Omental fat pad (tissue), 4 donors: ENCODE results near the gene ZNF219. TPM values are rescaled to one million over a fixed set of nuclear protein-coding genes. Genes with fewer than 3 reads are reported as not detected.

ENCODE experiments used
- ATAC-seq: fragments of 150-250 bp; one replicate; pipeline ENCODE4 v1.9.1; 2016; ENCODE audit warnings: mild to moderate bottlenecking, moderate library complexity; ENCODE audit not compliant: low FRiP score
- DNase-seq: peaks from one replicate; pipeline ENCODE4 v3.0.0-alpha.2; 2019; ENCODE audit warnings: low spot score
- total RNA-seq, 4 donors: library from RNA; depleted of rRNA; stranded (reverse); fragments of >200 nt; gene quantifications; one replicate each; pipeline ENCODE4 v1.1.0, GENCODE V29; 2016
- TF ChIP-seq, protein P1 (sequence below), 3 donors: fragments of 450-650 bp; IDR thresholded peaks; one replicate each; pipeline ENCODE4 v1.5.1; 2016 to 2017; ENCODE audit warnings: antibody characterized with exemption in 3 of 3, mild to moderate bottlenecking in 3 of 3, moderate library complexity in 2 of 3

The ZNF219 gene
- total RNA-seq, 4 donors from 2014 or later, result 19.2 to 56.3 (median 38.1) TPM

DNA sequence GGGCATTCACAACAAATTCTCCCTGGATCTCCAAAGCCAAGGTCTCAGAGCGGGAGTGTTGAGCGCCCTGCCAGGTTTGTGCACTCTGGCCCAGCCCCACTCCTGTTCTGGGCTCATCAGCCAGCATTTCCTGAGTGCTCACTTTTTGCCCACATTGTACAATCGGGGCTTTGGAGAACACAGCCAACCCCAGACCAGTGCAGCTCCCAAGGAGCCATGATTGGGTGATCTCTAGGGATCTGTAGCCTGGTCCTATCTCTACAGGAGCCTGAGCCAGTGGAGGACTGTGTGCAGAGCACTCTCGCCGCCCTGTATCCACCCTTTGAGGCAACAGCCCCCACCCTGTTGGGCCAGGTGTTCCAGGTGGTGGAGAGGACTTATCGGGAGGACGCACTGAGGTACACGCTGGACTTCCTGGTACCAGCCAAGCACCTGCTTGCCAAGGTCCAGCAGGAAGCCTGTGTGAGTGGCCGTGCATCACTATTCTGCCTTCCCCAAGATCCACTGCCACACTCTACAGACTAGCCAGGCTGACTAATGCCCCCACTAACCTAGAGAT, 25.6 kb downstream of the ZNF219 start:
- DNase-seq, result no peak
- TF ChIP-seq, protein P1, sequence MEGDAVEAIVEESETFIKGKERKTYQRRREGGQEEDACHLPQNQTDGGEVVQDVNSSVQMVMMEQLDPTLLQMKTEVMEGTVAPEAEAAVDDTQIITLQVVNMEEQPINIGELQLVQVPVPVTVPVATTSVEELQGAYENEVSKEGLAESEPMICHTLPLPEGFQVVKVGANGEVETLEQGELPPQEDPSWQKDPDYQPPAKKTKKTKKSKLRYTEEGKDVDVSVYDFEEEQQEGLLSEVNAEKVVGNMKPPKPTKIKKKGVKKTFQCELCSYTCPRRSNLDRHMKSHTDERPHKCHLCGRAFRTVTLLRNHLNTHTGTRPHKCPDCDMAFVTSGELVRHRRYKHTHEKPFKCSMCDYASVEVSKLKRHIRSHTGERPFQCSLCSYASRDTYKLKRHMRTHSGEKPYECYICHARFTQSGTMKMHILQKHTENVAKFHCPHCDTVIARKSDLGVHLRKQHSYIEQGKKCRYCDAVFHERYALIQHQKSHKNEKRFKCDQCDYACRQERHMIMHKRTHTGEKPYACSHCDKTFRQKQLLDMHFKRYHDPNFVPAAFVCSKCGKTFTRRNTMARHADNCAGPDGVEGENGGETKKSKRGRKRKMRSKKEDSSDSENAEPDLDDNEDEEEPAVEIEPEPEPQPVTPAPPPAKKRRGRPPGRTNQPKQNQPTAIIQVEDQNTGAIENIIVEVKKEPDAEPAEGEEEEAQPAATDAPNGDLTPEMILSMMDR (IDR thresholded peaks at IDR 0.05), result no peak
- no peak for ATAC-seq

DNA sequence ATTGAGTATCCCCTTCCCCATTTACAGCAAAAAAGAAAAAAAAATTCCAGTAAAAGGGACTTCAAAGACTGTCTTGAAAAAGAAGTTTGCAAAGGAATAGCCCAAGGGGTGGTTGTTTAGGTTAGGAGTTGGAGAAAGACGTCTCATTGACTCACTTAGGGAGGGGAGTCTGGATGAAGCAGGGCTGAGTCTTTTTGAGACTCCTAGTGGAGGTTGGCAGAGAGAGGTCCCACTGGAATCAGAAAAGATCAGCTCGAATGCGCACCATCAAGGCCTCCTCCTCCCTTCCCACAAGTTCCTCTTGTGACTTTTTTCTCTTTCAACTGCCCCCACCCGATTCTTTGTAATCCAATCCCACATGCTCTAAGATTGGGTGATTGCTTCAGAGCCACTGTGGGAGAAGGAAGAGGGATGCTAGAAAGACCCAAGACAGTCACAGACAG, 26.4 kb downstream of the ZNF219 start:
- DNase-seq, result no peak
- TF ChIP-seq, protein P1 (IDR thresholded peaks at IDR 0.05), result no peak
- ATAC-seq, result peak; percentile 26

DNA sequence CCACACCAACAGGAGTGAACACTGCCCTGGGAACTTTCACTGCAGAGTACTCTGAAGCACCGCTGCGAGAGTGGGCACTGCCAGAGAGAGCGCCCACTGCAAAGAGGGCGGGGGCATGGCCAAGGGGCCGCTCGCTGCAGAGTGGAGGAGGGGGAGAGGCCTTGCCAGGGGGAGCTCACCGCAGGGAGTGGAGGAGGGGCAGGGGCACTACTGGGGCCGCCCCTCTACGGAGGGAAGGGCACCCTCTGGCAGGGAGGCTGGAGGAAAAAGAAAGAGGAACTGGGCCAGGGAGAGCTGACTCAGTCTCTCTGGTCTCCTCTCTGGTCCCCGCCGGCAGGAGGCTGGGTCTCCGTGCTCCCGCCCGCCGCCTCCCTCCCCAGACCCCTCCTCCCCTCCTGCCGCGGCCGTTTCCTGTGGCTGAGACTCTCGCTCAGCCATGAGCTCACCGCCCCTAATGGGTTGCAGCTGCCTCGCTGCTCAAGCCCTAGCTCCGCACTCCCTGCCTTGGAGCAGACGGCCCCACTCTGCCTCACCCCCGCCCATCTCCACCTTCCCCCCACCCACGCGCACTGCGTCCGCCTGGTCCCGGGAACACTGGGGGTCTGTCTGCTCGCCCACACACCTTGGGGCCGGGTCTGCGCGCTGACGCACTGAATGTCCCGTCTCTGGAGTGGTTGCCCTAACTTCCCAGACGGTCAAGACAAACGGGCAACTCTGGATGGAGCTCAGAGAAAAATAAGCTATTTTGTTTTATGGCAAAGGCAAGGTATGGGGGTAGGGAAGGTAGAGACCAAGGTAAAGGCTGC, 27.0 kb downstream of the ZNF219 start:
- no peak for DNase-seq
- TF ChIP-seq, protein P1 (IDR thresholded peaks at IDR 0.05), result no peak
- peak; percentile 63 for ATAC-seq

DNA sequence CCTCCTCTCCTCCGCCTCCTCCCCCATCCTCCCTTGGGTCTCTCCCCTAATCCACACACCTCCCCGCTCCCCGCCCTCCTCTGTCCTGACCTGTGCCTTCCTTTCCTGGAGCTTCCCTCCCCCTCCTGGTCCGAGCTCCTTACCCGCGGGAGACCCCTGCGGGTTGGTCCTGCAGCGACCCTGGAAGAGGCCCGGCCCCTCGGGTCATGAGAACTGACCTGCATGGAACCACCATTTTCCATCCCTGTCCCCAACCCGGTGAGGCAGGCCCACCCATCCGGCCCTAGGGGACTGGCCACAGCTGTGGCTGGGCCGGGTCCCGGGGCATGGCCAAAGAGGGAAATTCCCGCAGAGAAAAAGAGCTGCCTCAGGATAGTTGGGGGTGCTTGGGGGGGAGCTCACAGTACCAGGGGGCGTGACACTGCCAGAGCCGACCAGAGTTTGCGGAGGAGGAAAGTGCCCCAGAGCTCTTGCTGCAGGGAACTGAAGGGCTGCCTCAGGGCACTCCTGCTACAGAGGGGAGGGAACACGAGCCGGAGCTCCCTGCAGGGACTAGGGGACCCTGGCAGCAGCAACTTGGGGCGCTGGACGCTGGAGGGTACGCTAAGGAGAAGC, 27.7 kb downstream of the ZNF219 start:
- DNase-seq, result no peak
- peak; percentile 4 for ATAC-seq
- TF ChIP-seq, protein P1 (IDR thresholded peaks at IDR 0.05), result no peak

DNA sequence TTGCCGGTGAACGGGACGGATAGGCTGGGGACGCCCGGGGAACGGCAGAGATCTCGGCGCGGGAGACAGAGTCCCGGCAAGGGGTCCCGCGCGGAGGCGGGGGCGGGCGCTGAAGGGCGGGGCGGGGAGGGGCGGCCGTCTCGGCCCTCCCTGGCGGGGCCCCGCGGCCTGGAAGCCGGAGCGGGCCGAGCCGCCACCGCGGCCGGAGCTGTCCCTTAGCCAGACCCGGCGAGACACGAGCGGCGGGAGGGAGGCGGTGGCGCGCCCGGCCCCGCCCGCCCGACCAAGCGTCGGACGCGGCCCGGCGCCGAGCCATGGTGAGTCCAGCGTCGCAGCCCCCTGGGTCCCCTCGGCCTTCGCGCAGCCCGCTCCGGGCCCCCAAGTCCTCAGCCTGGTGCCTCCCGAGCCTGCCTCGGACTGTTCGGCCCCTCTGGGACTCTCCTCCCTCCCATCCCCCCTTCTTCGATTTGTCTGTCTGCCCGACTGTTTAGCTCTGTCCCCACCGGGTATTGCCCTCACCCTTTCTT, 28.3 kb downstream of the ZNF219 start, which contains the start of gene ARHGEF40:
Gene ARHGEF40 (plus strand): TSS at position 222 of the 527 bp plus-strand sequence. CDS start 93 bp downstream, at position 315.
- TF ChIP-seq, protein P1 (IDR thresholded peaks at IDR 0.05), result no peak
- no peak for DNase-seq
- peak; percentile 34 for ATAC-seq

DNA sequence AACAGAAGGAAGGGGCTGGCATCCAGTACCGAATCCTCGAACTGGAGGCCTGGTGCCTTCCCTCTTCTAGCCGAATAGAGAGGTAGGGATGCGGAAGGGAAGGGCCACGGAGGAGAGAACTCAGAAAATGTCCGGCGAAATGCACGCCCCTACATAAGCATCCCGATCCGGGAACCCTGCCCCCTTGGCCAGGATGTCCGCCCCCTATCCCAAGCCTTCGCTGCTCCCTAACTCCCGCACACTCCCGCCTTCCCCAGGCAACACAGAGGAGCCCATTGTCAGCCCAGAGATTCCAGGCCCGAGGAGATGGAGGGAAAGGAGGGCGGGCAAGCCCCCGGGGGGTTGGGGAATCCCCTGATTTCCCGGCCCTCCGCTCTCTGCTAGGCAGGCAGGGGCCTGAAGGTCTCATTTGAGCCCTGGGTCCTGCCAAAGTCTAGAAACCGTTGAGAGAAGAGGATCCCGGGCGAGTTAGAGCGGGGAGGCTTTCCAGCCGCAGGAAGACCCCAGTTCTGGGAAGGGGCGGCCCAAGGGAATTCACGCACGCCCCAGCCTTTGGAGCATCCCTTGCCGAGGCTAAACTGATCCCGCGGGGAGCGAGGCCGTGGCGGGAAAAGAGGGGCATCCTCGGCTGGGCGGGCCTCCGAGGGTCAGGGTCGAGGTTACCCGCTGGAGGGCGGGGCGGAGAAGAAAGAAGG, 28.9 kb downstream of the ZNF219 start:
- DNase-seq (no peak), ATAC-seq (peak; percentile 10)
- TF ChIP-seq, protein P1 (IDR thresholded peaks at IDR 0.05), result no peak
